Measurements from ENCODE around the gene SMAD2.
"Not testable (repeated sequence)": the region's sequence is repeated elsewhere in the genome, so short reads cannot be mapped to it uniquely, and the experiment has no call there.

The SMAD2 gene

DNA sequence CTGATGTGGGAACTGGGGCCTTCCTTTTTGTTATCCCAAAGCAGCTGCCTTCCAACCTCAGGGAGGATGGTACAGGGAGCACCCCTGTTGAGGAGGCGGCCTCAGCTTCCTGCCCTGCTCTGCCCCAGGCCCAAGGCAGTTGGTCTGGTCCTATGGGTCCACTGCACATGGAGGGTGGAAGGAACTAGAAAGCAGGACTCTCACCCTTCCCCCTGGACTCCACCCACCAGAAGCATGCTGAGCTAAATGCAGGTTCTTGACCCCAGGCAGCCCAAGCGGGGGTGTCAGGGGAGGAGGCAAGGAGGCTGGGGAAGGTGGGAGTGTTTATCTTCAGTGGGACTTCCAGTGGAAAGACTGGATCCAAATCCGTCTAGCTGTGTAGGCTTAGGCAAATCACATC is 158.5 kb downstream of the SMAD2 start:
- Histone ChIP-seq H3K4me3 (replicated peaks; ENCODE audit: low read depth, low read length) (no peak overlapping the region), H3K27me3 (replicated peaks; ENCODE audit: control insufficient read depth, insufficient read depth, low read length) (no peaks in the 10 kb centered on the region), H3K36me3 (ENCODE audit: control insufficient read depth, insufficient read depth, low read length) (no peaks in the 10 kb centered on the region)
- no peak for DNase-seq (ENCODE audit: extremely low read depth, insufficient read length)
- TF ChIP-seq, protein P1, sequence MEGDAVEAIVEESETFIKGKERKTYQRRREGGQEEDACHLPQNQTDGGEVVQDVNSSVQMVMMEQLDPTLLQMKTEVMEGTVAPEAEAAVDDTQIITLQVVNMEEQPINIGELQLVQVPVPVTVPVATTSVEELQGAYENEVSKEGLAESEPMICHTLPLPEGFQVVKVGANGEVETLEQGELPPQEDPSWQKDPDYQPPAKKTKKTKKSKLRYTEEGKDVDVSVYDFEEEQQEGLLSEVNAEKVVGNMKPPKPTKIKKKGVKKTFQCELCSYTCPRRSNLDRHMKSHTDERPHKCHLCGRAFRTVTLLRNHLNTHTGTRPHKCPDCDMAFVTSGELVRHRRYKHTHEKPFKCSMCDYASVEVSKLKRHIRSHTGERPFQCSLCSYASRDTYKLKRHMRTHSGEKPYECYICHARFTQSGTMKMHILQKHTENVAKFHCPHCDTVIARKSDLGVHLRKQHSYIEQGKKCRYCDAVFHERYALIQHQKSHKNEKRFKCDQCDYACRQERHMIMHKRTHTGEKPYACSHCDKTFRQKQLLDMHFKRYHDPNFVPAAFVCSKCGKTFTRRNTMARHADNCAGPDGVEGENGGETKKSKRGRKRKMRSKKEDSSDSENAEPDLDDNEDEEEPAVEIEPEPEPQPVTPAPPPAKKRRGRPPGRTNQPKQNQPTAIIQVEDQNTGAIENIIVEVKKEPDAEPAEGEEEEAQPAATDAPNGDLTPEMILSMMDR (IDR thresholded peaks at IDR 0.05; ENCODE audit: insufficient read depth, low read length, poor library complexity, severe bottlenecking) = no peak

DNA sequence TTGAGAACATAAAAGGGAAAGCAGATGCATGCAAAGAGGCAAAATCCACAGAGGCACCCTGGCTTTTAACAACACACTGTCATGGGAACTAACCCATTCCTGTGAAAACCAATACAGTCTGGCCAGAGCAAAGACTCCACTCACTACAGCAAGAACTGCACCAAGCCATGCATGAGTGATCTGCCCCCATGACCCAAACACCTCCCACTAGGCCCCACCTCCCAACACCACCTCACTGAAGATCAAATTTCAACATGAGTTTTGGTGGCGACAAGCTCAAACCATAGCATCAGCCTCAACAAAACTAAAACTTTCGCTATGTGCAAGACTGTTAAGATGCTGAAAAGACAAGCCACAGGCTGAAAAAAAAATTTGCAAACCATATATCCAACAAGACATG is 162.8 kb downstream of the SMAD2 start:
- Histone ChIP-seq H3K36me3 (ENCODE audit: control insufficient read depth, insufficient read depth, low read length) (no peaks in the 10 kb centered on the region), H3K4me3 (replicated peaks; ENCODE audit: low read depth, low read length) (no peak overlapping the region), H3K27me3 (replicated peaks; ENCODE audit: control insufficient read depth, insufficient read depth, low read length) (no peaks in the 10 kb centered on the region; the same call in 1 of the 2 replicates)
- no peak for DNase-seq (ENCODE audit: extremely low read depth, insufficient read length)
- TF ChIP-seq, protein P1 (IDR thresholded peaks at IDR 0.05; ENCODE audit: insufficient read depth, low read length, poor library complexity, severe bottlenecking) = no peak

DNA sequence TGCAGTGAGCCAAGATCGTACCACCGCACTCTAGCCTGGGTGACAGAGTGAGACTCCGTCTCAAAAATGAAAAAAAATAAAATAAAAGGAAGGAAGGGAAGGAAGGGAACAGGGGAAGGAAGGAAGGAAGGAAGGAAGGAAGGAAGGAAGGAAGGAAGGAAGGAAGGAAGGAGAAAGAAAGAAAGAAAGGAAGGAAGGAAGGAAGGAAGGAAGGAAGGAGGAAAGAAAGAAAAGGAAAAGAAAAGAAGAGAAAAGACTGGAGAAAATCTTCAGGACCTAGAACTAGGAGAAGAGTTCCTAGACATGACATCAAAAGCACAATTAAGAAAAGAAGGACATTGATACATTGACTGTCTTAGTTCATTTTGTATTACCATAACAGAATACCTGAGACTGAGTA is 163.3 kb downstream of the SMAD2 start:
- not testable (repeated sequence) for H3K36me3 ChIP-seq (ENCODE audit: control insufficient read depth, insufficient read depth, low read length); H3K4me3 ChIP-seq (replicated peaks; ENCODE audit: low read depth, low read length); DNase-seq (ENCODE audit: extremely low read depth, insufficient read length); H3K27me3 ChIP-seq (replicated peaks; ENCODE audit: control insufficient read depth, insufficient read depth, low read length)

Measured in GM06990 (cell line).